HEK293 (cell line): Measurements from ENCODE around the gene PLEKHA6.
A peak's percentile ranks its signal among the peaks of the same experiment; 100 is the strongest.

Source experiments
- CTCF ChIA-PET: fragments of 350-600 bp; formaldehyde crosslinking; extraction: SDS; loops from one replicate; lab custom pipeline; 2021; ENCODE audit warnings: antibody characterized with exemption; lab: Yijun Ruan, JAX
- POLR2A ChIA-PET: fragments of 300-600 bp; formaldehyde crosslinking; extraction: SDS; loops from one replicate; lab custom pipeline; 2020; ENCODE audit warnings: antibody characterized with exemption, inconsistent platforms; lab: Yijun Ruan, JAX
- H3K27ac ChIP-seq: fragments of 200-500 bp; sonication (Bioruptor generic); 2 replicates; pipeline ENCODE4 v1.5.1; 2014; ENCODE audit warnings: low read depth, low read length, control low read depth, inconsistent platforms; ENCODE audit errors: extremely low read depth
- H3K36me3 ChIP-seq, 2 experiments: fragments of 200-500 bp in 1 of 2; sonication (Bioruptor generic) in 1 of 2; 1 replicate in 1 of 2; 2 replicates in 1 of 2; pipeline ENCODE4 v1.5.1; 2014 to 2017; ENCODE audit warnings: inconsistent platforms in 2 of 2, low read length in 2 of 2; ENCODE audit not compliant: control insufficient read depth in 2 of 2, insufficient read depth in 1 of 2
- H3K4me1 ChIP-seq: fragments of 200-500 bp; sonication (Bioruptor generic); 2 replicates; pipeline ENCODE4 v1.5.1; 2014; ENCODE audit warnings: mild to moderate bottlenecking, low read length, inconsistent platforms; ENCODE audit not compliant: control insufficient read depth, insufficient read depth
- H3K4me3 ChIP-seq: 2 replicates; pipeline ENCODE4 v1.5.1; 2011; ENCODE audit warnings: low read depth, mild to moderate bottlenecking, control low read depth, low read length, moderate library complexity
- H3K9me3 ChIP-seq: fragments of 200-500 bp; sonication (Bioruptor generic); 2 replicates; pipeline ENCODE4 v1.5.1; 2014; ENCODE audit warnings: low read depth, low read length, inconsistent platforms; ENCODE audit not compliant: control insufficient read depth, insufficient read depth
- EGR2 ChIP-seq: fragments of 450-650 bp; formaldehyde crosslinking; IDR thresholded peaks from 2 replicates; pipeline ENCODE4 v1.5.1; 2016; ENCODE audit warnings: low read depth, missing biosample characterization, missing genetic modification characterization
- OSR2 ChIP-seq: fragments of 450-650 bp; formaldehyde crosslinking; IDR thresholded peaks from 2 replicates; pipeline ENCODE4 v1.5.1; 2016; ENCODE audit warnings: missing biosample characterization, missing genetic modification characterization
- RBAK ChIP-seq: fragments of 450-650 bp; formaldehyde crosslinking; IDR thresholded peaks from 2 replicates; pipeline ENCODE4 v1.5.1; 2016; ENCODE audit warnings: missing biosample characterization, missing genetic modification characterization
- SALL2 ChIP-seq: fragments of 450-650 bp; formaldehyde crosslinking; IDR thresholded peaks from 2 replicates; pipeline ENCODE4 v1.5.0; 2017; ENCODE audit warnings: missing biosample characterization, mild to moderate bottlenecking, missing genetic modification characterization, borderline replicate concordance
- SCRT2 ChIP-seq: fragments of 450-650 bp; formaldehyde crosslinking; IDR thresholded peaks from 2 replicates; pipeline ENCODE4 v1.5.1; 2016; ENCODE audit warnings: missing biosample characterization, missing genetic modification characterization
- SP2 ChIP-seq: fragments of 450-650 bp; formaldehyde crosslinking; IDR thresholded peaks from 2 replicates; pipeline ENCODE4 v1.5.1; 2016; ENCODE audit warnings: missing biosample characterization, missing genetic modification characterization
- ZBTB11 ChIP-seq: fragments of 450-650 bp; formaldehyde crosslinking; conservative IDR thresholded peaks from 2 replicates; pipeline ENCODE4 v1.5.1; 2016; ENCODE audit warnings: low read depth, missing biosample characterization, missing genetic modification characterization
- ZBTB26 ChIP-seq: fragments of 450-650 bp; formaldehyde crosslinking; optimal IDR thresholded peaks from 2 replicates; pipeline ENCODE3; 2016; ENCODE audit warnings: missing biosample characterization, mild to moderate bottlenecking, missing genetic modification characterization
- ZBTB7A ChIP-seq: fragments of 450-650 bp; formaldehyde crosslinking; IDR thresholded peaks from 2 replicates; pipeline ENCODE4 v1.5.1; 2016; ENCODE audit warnings: low read depth, missing biosample characterization, missing genetic modification characterization
- ZBTB8A ChIP-seq: fragments of 450-650 bp; formaldehyde crosslinking; IDR thresholded peaks from 2 replicates; pipeline ENCODE4 v1.5.1; 2016; ENCODE audit warnings: missing biosample characterization, missing genetic modification characterization
- ZFP41 ChIP-seq: fragments of 450-650 bp; formaldehyde crosslinking; IDR thresholded peaks from 2 replicates; pipeline ENCODE4 v1.5.1; 2016; ENCODE audit warnings: missing biosample characterization, missing genetic modification characterization, borderline replicate concordance
- ZIC2 ChIP-seq: fragments of 450-650 bp; formaldehyde crosslinking; IDR thresholded peaks from 2 replicates; pipeline ENCODE4 v1.5.1; 2016; ENCODE audit warnings: missing biosample characterization, missing genetic modification characterization
- ZNF146 ChIP-seq: fragments of 450-650 bp; formaldehyde crosslinking; IDR thresholded peaks from 2 replicates; pipeline ENCODE4 v1.5.1; 2016; ENCODE audit warnings: missing biosample characterization, missing genetic modification characterization
- ZNF211 ChIP-seq: fragments of 450-650 bp; formaldehyde crosslinking; IDR thresholded peaks from 2 replicates; pipeline ENCODE4 v1.5.1; 2016; ENCODE audit warnings: low read depth, missing biosample characterization, missing genetic modification characterization
- ZNF214 ChIP-seq: fragments of 450-650 bp; formaldehyde crosslinking; IDR thresholded peaks from 2 replicates; pipeline ENCODE4 v1.5.1; 2017; ENCODE audit warnings: missing biosample characterization, mild to moderate bottlenecking, missing genetic modification characterization, borderline replicate concordance
- ZNF280D ChIP-seq: fragments of 450-650 bp; formaldehyde crosslinking; IDR thresholded peaks from 2 replicates; pipeline ENCODE4 v1.5.1; 2016; ENCODE audit warnings: missing biosample characterization, missing genetic modification characterization
- ZNF394 ChIP-seq: fragments of 450-650 bp; formaldehyde crosslinking; IDR thresholded peaks from 2 replicates; pipeline ENCODE4 v1.5.1; 2016; ENCODE audit warnings: missing biosample characterization, missing genetic modification characterization, mild to moderate bottlenecking, moderate library complexity, borderline replicate concordance
- ZNF449 ChIP-seq: fragments of 450-650 bp; formaldehyde crosslinking; IDR thresholded peaks from 2 replicates; pipeline ENCODE4 v1.5.1; 2017; ENCODE audit warnings: missing biosample characterization, mild to moderate bottlenecking, missing genetic modification characterization, moderate library complexity
- ZNF580 ChIP-seq: fragments of 450-650 bp; formaldehyde crosslinking; IDR thresholded peaks from 2 replicates; pipeline ENCODE4 v1.5.1; 2016; ENCODE audit warnings: missing biosample characterization, missing genetic modification characterization
- ZNF664 ChIP-seq: fragments of 450-650 bp; formaldehyde crosslinking; IDR thresholded peaks from 2 replicates; pipeline ENCODE4 v1.5.1; 2016; ENCODE audit warnings: missing biosample characterization, missing genetic modification characterization
- ZNF843 ChIP-seq: fragments of 450-650 bp; formaldehyde crosslinking; IDR thresholded peaks from 2 replicates; pipeline ENCODE4 v1.5.1; 2016; ENCODE audit warnings: missing biosample characterization, missing genetic modification characterization

PLEKHA6 gene

GRCh38 chr1:204265665-204266064, 94.1 kb downstream of the PLEKHA6 start:
- no peak overlapping the region for H3K27ac ChIP-seq
- TF ChIP-seq RBAK (tag by site-specific recombination): no peak
- TF ChIP-seq ZIC2 (tag by site-specific recombination): peak; percentile 93
- ChIA-PET POLR2A (no interaction called here), CTCF (interaction anchor here (0.6 to 3.4 kb wide), 4 partner anchors 18 to 133 kb away, joined by 4 to 17 read pairs (median 4); no protein-coding TSS in a partner anchor)
- H3K36me3 ChIP-seq: peaks cover 0 to 13% of the 10 kb centered on the region in 2 experiments; a peak in 1 of 3 replicates
- H3K4me3 ChIP-seq: no peak overlapping the region
- H3K4me1 ChIP-seq: no peaks in the 10 kb centered on the region
- H3K9me3 ChIP-seq: no peaks in the 10 kb centered on the region

GRCh38 chr1:204264805-204265204, 94.9 kb downstream of the PLEKHA6 start:
- Histone ChIP-seq H3K9me3 (no peaks in the 10 kb centered on the region), H3K36me3 (peaks cover 0 to 16% of the 10 kb centered on the region in 2 experiments; a peak in 1 of 3 replicates), H3K4me3 (no peak overlapping the region), H3K4me1 (no peaks in the 10 kb centered on the region), H3K27ac (no peak overlapping the region)
- TF ChIP-seq ZBTB26 (tag by site-specific recombination): no peak
- TF ChIP-seq SALL2 (tag by site-specific recombination): no peak
- TF ChIP-seq ZNF214 (tag by site-specific recombination): no peak
- no peak for TF ChIP-seq ZNF280D (tag by site-specific recombination)
- no peak for TF ChIP-seq SP2 (tag by site-specific recombination)
- no peak for TF ChIP-seq ZNF211 (tag by site-specific recombination)
- TF ChIP-seq ZNF843 (tag by site-specific recombination): no peak
- TF ChIP-seq ZBTB8A (tag by site-specific recombination): no peak
- no peak for TF ChIP-seq ZFP41 (tag by site-specific recombination)
- ChIA-PET POLR2A (no interaction called here), CTCF (interaction anchor here (0.6 to 3.4 kb wide), 3 partner anchors 51 to 102 kb away, joined by 3 to 17 read pairs (median 4); partner anchors contain the start of gene GOLT1A)

GRCh38 chr1:204263254-204263910, 96.3 kb downstream of the PLEKHA6 start:
- H3K4me3 ChIP-seq: no peak overlapping the region
- ChIA-PET CTCF (interaction anchor here (0.6 to 2.9 kb wide), 5 partner anchors 9 to 1222 kb away, joined by 3 to 26 read pairs (median 4); partner anchors contain the start of gene PLEKHA6), POLR2A (no interaction called here)
- H3K4me1 ChIP-seq: no peaks in the 10 kb centered on the region
- peaks cover 0 to 16% of the 10 kb centered on the region in 2 experiments; a peak in 1 of 3 replicates for H3K36me3 ChIP-seq
- no peak overlapping the region for H3K27ac ChIP-seq
- H3K9me3 ChIP-seq: no peaks in the 10 kb centered on the region
- TF ChIP-seq ZBTB11 (tag by site-specific recombination) (no peak), OSR2 (tag by site-specific recombination) (no peak), ZNF664 (tag by site-specific recombination) (no peak), SCRT2 (tag by site-specific recombination) (peak; percentile 70), ZNF580 (tag by site-specific recombination) (no peak), EGR2 (peak; percentile 96), ZBTB7A (tag by site-specific recombination) (no peak), ZNF146 (tag by site-specific recombination) (no peak), ZNF394 (tag by site-specific recombination) (no peak), ZNF449 (tag by site-specific recombination) (no peak)
